Eye (tissue), 1 donor: ENCODE results near the gene TMEM132E.
A peak's percentile ranks its signal among the peaks of the same experiment; 100 is the strongest.

Experiments
- DNase-seq: peaks from one replicate; pipeline ENCODE4 v3.0.0-alpha.2; 2015

TMEM132E gene

DNA sequence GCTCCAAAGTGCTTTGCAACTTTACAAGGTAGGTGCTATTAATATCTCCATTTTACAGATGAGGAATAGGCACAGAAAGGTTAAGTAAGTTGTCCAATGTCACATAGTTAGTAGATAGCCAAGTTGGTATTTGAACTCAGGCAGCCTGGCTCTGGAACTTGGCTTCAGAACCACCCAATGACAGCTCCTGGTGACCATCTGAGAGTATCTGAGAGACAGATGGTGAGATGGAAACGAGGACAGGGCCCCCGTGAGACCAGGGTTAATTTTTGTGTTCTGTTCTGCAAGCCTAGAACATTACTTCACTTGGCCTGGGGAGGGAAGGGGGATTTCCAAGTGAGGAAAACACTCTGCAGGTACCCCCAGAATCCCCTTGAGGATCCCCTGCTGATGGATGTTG lies 9.8 kb upstream of the TMEM132E start:
- DNase-seq: no peak

DNA sequence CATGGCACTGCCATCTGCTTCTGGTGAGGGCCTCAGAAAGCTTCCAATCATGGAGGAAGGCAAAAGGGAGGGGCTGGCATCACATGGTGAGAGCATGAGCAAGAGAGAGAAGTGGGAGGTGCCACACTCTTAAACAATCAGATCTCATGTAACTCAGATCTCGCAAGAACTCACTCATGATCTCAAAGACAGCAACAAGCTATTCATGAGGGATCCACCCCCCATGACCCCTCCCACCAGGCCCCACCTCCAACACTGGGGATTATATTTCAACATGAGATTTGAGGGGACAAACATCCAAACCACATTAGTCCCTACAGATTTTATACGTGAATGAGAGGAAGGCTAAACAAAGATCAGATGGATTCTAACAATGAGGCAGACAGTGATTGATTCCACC lies 8.9 kb upstream of the TMEM132E start:
- no peak for DNase-seq

DNA sequence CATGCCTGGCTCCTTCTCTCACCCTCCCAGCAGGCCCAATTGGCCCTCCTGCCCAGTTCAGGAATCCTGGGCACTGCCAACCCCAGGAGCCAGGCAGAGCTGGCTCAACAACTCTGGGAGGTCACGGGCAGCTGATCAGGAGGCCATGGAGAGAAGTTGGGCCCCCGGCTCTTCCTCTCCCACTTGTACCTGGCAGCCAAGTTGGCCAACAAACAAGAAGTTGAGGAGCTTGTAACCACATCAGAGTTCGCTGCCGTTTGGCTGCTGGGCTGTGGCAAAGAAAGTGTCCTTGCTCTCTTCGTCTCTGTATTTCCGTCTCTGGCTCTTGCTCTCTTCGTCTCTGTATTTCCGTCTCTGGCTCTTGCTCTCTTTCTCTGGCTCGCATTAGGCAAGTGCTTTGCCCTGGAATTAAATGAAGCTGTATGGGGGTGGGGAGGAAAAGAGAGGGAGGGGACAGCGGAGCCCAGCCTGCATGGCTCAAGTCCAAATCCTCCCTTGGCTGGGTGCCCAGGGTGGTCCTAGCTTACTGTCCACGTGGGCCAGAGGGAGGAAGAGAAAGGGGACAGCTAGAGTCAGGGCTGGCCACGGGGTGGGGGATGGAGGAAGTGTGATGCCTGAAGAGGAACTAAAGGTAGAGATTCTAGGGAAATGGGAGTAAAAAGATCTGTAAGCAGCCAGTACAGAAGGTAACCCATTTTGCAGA lies 7.8 kb upstream of the TMEM132E start:
- peak; percentile 70 for DNase-seq

DNA sequence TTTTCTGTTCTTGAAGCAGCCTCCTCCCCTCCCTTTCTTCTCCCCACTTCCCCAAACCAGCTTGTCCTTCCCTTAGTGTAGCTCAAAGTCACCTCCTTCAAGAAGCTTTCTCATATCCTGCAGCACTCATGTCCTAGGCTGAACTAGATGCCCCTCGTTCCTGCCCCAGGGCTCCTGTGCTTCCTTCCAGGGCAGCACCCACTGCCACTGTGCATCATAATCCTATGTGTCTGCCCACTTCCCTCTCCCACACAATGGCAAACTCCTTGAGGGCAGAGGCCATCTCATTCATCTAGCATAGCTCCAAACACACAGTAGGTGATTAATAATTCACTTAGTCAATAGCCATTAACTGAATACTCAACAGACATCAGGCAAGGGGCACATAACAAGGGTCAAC lies 6.9 kb upstream of the TMEM132E start:
- no peak for DNase-seq

DNA sequence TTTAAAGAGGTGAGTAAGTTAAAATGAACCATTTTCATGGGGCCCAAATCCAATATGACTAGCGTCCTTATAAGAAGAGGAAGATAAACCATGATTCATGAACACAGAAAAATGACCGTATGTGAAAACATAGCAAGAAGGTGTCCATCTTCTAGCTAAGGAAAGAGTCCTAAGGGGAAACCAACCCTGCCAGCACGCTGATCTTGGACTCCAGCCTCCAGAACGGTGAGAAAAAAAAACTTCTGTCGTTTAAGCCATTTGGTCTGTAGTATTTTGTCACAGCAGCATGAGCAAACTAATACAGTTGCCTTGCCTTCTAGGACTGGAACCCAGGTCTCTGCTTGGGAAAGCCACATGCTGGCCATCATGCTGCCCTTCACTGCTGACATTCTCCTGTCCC lies 4.2 kb upstream of the TMEM132E start:
- no peak for DNase-seq

DNA sequence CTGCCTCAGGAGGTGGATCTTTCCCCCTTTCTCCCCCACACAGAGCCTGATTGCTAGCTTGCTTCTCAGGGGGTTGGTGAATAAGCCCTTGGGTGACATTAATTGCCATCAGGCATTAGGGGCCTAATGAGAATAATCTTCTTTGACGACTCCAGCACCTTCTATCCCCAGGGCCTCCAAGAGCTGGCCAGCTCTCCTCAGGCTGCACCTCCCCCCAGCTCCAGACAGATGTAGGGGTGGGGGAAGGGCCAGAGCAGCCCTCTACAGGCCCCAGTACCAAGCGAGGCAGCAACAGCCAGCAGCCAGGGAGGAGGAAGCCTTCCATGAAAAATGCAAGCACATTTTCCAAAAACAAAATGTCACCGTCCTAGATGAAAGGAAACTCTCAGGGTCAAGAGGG lies 1.4 kb upstream of the TMEM132E start:
- peak; percentile 87 for DNase-seq

DNA sequence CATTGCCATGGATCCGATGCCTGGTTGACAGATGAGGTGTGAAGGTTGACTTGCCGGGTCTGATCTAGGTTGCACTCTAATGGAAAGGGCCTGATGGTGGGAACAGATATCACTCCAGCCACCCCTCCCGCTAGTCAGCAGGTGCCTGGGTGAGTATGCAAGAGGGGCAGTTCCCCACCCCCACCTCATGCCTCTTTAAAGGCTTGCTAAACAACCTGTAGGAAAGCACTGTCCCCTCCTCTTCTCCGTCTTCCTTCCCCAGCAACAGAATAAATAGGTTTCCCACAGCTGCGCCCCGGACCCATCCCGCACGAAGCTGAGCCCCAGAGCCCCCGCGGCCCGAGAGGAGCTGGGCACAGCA lies 746 bp upstream of the TMEM132E start:
- peak; percentile 63 for DNase-seq

DNA sequence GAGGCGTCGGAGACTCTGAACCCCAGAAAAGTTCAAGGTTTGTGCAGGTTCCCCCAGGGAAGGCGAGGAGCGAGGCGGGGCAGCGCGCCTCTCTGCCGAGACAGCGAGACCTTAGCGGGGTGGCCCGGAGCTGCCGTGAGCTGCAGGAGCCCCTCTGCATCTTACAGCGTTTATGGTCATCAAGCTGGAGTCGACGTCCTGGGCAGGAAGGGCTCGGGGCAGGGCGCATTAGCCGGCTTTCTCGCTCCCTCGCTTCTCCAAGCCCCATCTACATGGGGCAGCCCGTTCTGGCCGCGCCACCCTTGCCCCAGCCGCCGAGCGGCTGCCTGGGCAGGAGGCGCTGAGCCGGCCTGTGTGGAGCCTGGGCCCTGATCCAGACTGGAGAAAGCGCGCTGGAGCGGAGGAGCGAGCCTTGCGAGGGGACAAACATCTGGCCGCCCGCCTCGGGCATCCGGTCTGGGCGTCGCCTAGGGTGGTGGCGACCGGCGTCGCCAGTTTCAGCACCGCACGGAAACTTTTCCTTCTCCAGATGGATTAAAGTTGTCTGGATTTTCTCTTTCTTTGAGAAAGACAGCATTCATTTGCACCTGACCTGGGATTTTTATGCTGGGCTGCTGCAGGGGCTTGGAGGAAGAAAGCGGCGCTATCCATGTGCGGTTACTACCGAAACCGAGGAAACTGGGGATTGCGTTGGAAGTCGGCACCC lies 750 bp downstream of the TMEM132E start:
- peak; percentile 80 for DNase-seq

DNA sequence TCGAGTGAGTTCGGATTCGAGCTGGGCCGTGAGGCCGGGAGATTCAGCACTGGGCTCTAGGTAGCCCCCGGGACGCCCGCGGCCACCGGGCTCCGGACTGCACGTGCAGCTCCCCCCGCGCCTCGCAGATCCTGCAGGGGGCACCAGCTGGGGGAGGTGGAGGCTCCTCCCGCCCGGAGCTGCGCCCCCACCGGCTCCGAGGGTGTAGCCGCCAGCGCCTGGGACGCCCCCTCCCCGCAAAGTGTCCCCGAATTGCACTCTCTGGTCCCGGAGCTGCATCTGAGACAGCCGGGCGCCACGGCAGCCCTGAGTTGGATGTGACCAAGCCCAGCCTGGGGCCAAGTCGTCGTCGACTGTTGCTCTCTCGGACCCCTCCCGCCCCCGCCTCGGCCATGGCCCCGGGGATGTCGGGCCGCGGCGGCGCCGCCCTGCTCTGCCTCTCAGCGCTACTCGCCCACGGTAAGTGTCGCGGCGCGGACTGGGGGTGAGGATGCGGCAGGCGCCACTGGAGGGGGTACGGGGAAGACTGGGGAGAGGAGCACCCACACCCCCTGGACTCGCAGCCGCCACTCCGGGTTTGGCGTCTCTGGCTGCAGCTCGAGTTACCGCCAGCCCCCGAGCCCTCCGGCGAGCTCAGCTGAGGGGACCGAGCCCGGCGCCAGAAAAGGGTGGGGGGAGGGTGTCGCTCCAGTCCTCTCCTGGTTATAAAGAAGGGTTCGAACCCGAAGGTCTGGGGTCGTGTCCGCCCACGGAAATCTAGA lies 1.5 kb downstream of the TMEM132E start:
- peak; percentile 71 for DNase-seq

DNA sequence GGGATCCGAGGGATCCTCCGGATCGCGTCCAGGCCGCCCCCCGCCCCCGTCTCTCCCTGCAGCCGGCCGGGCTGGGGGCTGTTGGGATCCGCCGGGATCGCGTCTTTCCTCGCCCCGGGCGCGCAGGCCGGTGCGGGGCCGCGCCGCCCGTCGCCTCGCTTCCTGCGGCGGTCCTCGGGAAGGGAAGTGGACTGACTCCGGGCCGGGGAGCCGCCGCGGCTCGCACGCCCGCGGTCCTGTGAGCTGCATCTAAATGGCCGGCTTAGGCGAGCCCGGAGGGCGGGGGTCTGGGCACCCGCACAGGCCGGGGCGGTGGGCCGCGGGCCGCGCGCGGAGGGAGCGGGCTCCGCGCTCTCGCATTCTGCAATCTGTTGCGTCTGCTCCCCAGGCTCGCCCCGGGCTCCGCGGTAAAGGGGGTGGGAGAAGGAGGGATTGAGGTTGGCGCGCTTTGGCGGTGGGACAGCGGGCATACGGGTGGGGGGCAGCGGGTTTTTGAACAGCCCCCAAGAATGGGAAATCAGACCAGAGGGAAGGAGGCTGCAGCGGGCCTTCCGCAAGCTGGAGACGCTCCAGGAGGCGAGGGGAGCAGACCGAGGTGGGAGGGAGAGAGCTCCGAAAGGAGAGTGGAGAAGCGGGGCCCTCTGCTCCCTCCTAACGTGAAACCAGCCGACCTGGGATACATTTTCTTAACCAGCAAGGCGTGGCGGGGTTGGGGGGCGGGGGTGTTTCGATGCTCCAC lies 2.2 kb downstream of the TMEM132E start:
- DNase-seq: peak; percentile 71

DNA sequence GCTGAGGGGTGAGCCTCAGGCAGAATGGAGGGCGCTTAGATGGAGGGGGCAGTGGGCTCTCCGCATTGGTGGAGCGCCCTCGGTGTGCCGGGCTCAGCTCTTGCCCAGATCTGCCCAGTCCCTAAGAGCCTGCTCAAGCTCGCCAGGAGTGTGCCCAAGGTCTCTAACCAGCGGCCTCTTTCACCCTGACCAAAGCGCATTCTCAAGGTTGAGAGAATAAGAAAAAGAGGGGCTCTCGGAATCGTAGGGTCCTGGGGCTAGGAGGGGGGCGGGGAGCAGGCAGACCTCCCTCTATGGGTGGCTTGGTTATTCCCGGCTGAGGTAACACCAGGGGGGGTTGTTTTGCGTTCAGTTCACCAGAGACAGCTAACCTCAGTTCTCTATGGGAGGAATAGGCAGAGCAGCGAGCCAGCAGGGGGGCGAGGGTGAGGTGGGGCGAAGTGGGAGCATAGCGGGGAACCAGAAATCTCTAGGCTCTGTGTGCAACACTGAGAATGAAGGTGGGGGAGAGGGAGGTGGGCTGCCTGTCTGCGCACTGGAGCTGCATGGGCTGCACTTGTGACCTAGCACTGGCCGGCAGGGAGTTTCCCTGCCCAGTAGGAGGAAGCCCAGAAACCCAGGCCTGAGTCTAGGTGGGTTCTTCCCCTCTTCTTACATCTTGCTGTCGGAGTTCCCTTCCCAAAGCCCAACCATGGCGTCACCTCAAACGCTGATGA lies 3.0 kb downstream of the TMEM132E start:
- DNase-seq: peak; percentile 49

DNA sequence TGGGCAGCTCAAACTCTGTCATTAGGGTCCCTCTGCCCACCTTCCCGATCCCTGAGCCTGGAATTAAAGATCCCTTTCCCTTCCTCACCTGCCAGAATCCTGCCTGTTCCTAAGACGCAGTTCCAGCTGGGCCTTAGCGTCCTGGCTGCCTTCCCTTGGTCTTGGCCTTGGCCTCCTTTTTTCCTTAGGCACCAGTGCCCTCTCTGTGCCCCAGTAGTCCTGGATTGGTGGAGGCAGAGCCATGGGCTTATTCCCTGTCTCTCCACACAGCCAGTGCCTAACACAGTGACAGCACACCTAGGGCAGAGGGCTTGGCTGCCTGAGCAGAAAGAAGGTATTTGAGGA lies 3.5 kb downstream of the TMEM132E start:
- DNase-seq: no peak

DNA sequence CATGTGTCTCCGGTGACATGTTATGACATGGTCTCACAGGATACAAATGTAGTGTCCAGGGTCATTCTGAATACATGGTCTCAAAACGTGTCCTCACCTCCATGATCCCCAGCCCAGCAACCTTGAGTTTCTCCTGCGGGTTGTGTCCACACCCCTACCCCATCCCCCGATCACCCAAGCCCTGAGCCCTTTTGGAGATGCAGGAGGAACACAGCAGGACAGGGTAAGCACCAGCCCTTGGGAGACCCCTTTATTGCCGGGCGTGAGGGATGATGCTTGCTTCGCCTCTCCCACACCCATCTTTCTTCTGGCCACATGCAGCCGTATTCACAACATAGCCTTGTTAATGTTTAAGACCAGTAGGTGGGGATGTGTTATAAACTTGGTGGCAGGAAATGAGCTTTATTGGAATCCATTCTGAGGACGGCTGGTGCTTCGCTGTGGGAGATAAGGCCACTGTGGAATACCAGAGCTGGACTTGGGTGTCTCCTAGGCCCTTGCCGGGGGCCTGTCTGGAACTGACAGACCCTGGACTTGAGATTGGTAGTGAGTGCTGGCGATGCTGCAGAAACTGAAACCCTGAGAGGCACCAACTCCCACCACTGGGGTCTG lies 5.5 kb downstream of the TMEM132E start:
- DNase-seq: peak; percentile 58

DNA sequence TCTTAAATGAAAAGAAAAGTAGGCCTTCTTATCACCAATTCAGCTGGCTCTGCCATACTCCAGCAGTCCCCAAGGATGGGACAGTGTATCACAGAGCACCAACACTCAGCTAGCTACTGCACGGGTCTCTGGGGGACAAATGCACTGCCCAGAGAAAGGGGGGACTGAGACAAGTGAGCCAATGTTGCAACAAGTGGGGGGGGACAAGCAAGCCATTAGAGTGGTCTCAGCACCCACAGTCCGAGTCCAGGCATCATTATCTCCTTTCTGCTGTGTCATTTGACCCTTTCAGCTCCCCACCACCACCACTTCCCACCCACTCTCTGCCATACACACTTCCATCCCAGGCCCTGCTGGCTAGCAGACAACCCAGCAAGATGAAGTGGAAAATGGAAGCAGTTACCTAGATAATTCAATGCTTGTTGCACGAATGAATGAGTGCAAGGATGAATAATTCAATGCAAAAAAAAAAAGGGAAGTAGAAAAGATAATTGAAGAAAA lies 7.0 kb downstream of the TMEM132E start:
- no peak for DNase-seq

DNA sequence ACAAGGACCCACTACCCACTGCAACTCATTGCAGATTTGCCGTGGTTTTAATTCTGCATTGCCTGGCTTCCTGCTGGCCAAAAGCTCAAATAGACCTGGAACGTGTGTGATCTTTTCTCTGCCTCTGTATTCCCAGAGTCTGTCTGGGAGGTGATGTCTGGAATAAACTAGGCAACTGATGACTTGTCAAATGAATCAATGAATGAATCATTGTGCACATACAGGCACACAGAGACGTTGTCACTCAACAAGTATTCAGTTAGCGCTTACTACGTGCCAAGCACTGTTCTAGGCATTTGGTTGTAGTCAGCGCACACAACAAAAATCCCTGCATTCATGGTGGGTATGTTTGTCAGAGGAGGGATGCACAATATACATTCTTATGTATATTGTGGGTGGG lies 8.9 kb downstream of the TMEM132E start:
- no peak for DNase-seq

DNA sequence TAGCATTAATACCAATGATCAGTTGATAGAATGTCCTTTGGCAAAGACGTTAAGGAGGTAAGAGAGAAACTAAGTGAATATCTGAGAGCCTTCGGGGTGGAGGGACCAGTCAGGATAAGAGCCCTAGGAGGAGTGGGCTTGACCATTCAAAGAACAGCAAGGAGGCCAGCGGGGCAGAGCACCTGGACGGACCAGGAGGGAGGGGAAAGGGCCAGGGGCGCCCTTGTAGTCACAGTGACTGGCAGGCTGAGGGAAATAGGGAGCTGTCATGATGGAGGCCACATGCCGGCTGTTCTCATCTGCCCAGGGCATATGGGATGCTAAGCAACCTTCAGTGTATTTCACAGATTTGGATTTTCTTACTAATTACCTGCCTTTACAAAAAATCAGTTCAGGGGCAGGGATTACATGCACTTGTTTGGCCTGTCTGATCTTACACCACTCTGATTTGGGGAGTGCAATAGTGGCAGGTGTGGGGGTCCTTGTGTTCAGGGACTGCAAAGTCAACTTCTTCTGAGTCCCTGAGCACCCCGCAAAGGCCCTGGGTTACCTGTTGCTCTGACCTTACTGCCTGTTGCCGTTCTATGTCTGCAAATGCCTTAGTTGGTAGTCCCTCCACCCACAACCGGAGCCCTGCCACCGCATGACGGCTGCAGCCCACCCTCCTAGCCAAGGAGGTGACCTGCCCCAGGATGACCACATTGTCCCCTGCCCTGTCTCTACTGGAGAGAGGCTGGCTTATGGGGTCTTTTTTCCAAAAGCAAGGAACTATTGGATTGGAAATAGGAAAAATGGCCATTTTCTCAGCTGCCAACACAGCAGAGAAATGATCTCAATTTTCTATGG lies 10.0 kb downstream of the TMEM132E start:
- DNase-seq: no peak

DNA sequence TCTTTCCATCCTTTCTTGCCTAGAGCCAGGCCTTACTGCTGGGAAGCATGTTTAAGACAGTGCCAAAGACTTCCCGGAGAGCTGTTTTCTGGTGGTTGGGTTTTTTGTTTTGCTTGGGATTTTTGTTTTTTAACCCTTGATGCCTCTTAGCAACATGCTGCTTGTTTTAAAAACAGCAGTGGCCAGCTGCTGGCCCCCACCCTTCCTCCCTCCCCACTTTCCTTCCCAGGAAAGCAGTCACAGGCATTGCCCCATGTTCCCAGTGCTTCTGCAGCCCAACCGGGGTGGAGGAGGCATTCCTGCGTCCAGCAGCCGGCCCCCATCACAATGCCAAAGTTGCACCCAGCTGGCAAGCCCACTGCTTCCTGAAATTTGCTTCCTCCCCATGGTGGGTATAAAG lies 12.6 kb downstream of the TMEM132E start:
- DNase-seq: no peak

DNA sequence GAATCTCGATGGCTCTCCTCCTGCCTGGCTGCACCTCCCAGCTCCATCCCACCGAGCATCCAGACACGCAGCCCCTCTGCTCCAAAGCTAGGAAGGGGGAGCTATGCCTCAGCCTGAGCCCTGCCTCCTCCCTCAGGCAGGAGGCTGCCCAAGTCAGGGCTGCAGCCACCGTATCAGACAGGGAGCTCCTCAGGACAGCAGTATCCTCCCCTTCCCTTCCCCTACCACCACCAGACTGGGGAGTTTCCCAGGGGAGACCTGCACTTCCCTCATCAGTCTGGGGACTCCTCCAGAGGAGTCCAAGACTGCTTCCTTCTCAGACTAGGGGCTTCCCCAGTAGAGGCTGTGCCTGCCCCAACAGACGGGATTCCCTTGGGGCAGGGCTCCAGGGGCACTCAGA lies 17.5 kb downstream of the TMEM132E start:
- no peak for DNase-seq

DNA sequence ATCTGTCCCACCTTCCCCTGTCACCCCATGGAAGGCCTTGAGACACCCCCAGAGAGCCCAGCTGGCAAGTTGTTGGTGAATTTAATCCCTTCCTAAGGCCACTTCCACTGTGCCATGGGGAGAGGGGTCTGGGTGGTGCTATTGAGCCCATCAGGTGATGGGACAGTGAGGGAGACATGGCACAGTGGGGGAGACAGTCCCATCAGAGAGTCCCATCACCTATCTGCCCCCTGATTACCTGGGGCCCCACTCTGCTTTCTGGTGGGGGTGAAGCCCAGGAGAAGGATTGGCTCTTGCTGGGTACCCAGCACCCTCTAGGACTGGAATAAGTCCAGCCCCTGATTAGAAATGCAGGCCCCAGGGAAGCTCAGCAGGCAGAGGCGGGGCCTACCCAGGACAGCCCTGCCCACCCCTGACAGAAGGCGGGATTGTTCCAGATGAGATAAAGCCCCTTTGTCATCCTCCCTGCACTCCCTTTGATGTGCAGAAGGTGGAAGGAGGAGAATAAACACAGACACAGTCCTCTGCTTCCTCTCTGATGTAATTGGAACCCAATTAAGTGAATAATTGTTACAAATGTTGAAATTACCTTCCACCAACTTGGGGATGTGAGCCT lies 18.9 kb downstream of the TMEM132E start:
- peak; percentile 82 for DNase-seq

DNA sequence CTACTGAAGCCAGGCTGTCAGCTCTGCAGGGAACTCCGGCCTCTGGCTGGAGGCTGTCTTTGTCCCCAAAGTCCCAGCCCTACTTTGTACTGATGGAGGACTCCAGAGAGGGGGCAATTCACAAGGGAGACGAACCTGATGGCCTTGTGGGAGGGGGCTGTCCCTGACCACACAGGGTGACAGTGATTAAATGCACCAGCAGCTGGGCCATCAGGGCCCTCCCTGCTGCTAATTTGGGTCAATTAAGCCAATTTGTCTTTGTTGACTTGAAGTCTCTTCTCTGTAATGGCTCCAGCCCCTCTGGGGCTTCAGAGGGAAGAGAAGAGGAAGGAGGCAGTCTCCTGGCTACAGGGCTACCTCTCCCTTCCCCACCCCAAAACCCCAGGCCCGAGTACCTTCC lies 22.0 kb downstream of the TMEM132E start:
- peak; percentile 88 for DNase-seq

DNA sequence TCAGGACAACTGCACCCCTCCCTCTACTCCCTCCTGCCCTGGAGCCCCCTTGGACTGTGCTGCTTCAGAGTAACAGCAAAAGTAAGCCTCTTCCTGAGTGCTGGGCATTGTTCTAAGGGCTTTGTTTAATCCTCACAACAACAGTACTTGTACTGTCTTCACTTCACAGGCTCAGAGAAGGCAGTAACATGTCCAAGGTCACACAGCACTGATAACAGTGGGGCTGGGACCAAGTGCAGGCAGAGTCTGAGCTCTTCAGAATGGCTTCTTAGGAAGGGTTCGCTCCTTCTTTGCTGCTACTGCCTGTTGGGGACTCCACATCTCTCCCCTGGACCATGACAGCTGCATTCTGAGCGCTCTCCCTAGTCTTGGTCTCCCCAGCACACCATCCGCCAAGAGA lies 24.6 kb downstream of the TMEM132E start:
- no peak for DNase-seq
